ENCODE data around the gene UCHL5. TPM values are rescaled to one million over a fixed set of nuclear protein-coding genes. Genes with fewer than 3 reads are reported as not detected.

The UCHL5 gene
- total and polyA plus RNA-seq, 2 of the 13 experiments (the other 11 are each of a cell fraction or from before 2014, with no cell fraction given) = 18.2 to 44.1 TPM

GRCh38 chr1:193059282-193060114 is at the start of gene UCHL5, which contains the start of gene RO60 (continued):
- TF ChIP-seq ZNF343 (CRISPR knock-in tag; IDR thresholded peaks at IDR 0.05) = peak; percentile 92; the same call in 1 of the 2 replicates
- no peak; the same call in 1 of the 2 replicates for TF ChIP-seq ZNF558 (CRISPR knock-in tag; IDR thresholded peaks at IDR 0.05; ENCODE audit: borderline replicate concordance)
- TF ChIP-seq MAF1 (CRISPR knock-in tag; IDR thresholded peaks at IDR 0.05; ENCODE audit: borderline replicate concordance) = peak; percentile 96
- peak; percentile 78 for TF ChIP-seq NCOA2 (CRISPR knock-in tag; IDR thresholded peaks at IDR 0.05)
- no peak for TF ChIP-seq NFE2L1 (CRISPR knock-in tag; IDR thresholded peaks at IDR 0.05; ENCODE audit: borderline replicate concordance)
- no peak for TF ChIP-seq ZNF512B (CRISPR knock-in tag; IDR thresholded peaks at IDR 0.05; ENCODE audit: borderline replicate concordance)
- peak; percentile 89 for TF ChIP-seq ZNF557 (CRISPR knock-in tag; IDR thresholded peaks at IDR 0.05)
- TF ChIP-seq ZNF570 (CRISPR knock-in tag; IDR thresholded peaks at IDR 0.05; ENCODE audit: borderline replicate concordance) = 0 out of 2 replicates have a peak, but pooled peaks have one; percentile 21
- peak; percentile 92; the same call in 1 of the 2 replicates for TF ChIP-seq ZNF589 (CRISPR knock-in tag; conservative IDR thresholded peaks at IDR 0.05)
- TF ChIP-seq TCF7L2 (IDR thresholded peaks at IDR 0.05; ENCODE audit: low read depth, low read length) = no peak
- TF ChIP-seq HMGXB4 (CRISPR knock-in tag; IDR thresholded peaks at IDR 0.05; ENCODE audit: borderline replicate concordance in 1 of 2, low read depth in 1 of 2) = peak; percentile 89 to 91
- TF ChIP-seq ZXDC (CRISPR knock-in tag; IDR thresholded peaks at IDR 0.05) = peak; percentile 81; the same call in 1 of the 2 replicates
- TF ChIP-seq MYNN (CRISPR knock-in tag; IDR thresholded peaks at IDR 0.05; ENCODE audit: low read depth) = no peak
- TF ChIP-seq PHF8 (CRISPR knock-in tag; IDR thresholded peaks at IDR 0.05) = peak; percentile 92
- TF ChIP-seq FLYWCH1 (CRISPR knock-in tag; IDR thresholded peaks at IDR 0.05) = no peak
- peak; percentile 96 for TF ChIP-seq ZNF639 (CRISPR knock-in tag; conservative IDR thresholded peaks at IDR 0.05)
- peak; percentile 66 for TF ChIP-seq PATZ1 (CRISPR knock-in tag; IDR thresholded peaks at IDR 0.05)

All from HepG2 (cell line).